ENCODE data around the gene PAXX.

- TF ChIP-seq, protein P1, sequence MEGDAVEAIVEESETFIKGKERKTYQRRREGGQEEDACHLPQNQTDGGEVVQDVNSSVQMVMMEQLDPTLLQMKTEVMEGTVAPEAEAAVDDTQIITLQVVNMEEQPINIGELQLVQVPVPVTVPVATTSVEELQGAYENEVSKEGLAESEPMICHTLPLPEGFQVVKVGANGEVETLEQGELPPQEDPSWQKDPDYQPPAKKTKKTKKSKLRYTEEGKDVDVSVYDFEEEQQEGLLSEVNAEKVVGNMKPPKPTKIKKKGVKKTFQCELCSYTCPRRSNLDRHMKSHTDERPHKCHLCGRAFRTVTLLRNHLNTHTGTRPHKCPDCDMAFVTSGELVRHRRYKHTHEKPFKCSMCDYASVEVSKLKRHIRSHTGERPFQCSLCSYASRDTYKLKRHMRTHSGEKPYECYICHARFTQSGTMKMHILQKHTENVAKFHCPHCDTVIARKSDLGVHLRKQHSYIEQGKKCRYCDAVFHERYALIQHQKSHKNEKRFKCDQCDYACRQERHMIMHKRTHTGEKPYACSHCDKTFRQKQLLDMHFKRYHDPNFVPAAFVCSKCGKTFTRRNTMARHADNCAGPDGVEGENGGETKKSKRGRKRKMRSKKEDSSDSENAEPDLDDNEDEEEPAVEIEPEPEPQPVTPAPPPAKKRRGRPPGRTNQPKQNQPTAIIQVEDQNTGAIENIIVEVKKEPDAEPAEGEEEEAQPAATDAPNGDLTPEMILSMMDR (conservative IDR thresholded peaks at IDR 0.05; ENCODE audit: low read depth, low read length), result no peak
- no peak for TF ChIP-seq EZH2 (IDR thresholded peaks at IDR 0.05; ENCODE audit: low read length, unreplicated experiment)
Measured at GRCh38 chr9:136971746-136972145, 20.5 kb upstream of the PAXX start.
